GM19372 (cell line): ENCODE results near the gene LDHAL6A.

ENCODE experiments used
- ATAC-seq: cut with Tn5 transposase; IDR thresholded peaks from one replicate; pipeline ENCODE4 v1.9.1; 2021; ENCODE audit warnings: mild to moderate bottlenecking, low read depth, moderate library complexity; ENCODE audit not compliant: unreplicated experiment

The LDHAL6A gene

GRCh38 chr11:18490319-18490718 is 34.7 kb downstream of the LDHAL6A start:
- ATAC-seq, result no peak

- no peak for ATAC-seq
Observed at GRCh38 chr11:18490736-18491485, 35.3 kb downstream of the LDHAL6A start.

DNA sequence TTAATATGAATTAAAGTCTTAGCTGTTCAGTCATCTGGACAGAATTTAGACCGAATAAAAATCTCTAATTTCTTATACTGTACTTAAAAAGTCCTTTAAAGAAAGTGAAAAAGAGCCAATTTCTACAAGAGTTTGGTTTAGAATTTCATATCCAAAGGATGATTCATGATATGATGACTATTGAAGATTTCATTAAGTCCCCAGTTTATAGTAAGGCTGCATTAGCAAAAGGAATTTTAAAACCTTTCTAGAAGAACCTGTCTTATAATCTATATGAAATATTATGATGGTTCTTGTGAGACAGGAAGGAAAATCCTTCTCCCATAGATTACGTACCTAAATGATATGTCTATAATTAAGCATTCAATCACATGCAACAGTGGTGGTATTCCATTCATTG is 36.3 kb downstream of the LDHAL6A start:
- ATAC-seq, result no peak

GRCh38 chr11:18492888-18493287 is 37.2 kb downstream of the LDHAL6A start:
- ATAC-seq, result no peak

- no peak for ATAC-seq
Observed at GRCh38 chr11:18493310-18493709, 37.7 kb downstream of the LDHAL6A start.

DNA sequence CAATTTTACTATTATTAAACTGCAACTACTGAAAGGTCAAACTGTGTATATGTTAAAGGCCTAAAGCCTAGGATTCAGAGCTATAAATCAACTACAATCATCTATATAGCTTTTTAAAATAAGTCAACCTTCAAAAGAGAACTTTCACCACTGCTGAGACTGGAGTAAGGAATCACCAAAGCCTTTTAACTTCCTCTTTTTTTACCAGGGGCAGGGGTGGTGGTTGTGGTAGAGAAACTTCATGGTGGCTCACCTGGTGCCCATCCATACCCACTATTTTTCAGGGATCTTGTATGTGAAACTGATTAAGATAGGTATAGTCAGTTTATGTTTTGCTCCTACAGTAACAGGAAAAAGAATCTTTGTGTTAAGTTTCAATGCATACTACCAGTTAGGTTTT is 39.6 kb downstream of the LDHAL6A start:
- no peak for ATAC-seq

GRCh38 chr11:18495703-18496102 is 40.0 kb downstream of the LDHAL6A start:
- ATAC-seq, result no peak

- no peak for ATAC-seq
Observed at GRCh38 chr11:18498039-18498438, 42.4 kb downstream of the LDHAL6A start.

- ATAC-seq, result no peak
Observed at GRCh38 chr11:18501629-18502028, 46.0 kb downstream of the LDHAL6A start.

DNA sequence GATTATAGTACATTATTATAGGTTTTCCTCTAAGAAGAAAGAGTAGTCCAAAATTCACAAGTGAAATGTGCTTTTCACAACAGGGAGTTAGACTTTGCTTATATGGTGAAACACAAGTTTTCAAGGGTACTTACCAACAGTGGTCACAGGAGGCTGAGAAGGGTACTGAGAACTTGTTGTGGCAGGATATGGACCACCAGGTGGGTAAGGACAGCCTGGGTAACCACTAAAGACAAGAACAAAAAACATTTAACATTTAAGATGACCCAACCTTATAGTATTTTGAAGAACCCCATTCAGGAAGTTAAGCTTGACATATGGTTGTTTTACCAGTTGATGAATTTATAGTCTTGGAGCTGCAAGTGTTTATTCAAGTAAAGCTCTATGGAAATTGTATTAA is 46.7 kb downstream of the LDHAL6A start:
- ATAC-seq, result no peak

DNA sequence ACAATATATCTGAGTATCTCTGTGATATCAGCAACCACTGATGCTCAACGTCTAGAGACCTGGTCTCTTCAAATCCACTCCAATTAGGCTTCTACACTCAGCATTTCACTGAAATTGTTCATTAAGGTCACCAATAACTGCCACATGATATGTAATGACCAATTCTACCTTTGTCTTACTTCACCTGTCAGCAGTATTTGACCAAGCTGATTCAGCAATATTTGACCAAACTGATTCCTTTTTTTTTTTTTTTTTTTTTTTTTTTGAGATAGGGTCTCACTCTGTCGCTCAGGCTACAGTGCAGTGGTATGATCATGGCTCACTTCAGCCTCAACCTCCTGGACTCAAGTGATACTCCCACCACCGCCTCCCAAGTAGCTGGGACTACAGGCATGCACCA is 65.5 kb downstream of the LDHAL6A start:
- ATAC-seq, result no peak

- ATAC-seq, result no peak
Observed at GRCh38 chr11:18522388-18522787, 66.7 kb downstream of the LDHAL6A start.

DNA sequence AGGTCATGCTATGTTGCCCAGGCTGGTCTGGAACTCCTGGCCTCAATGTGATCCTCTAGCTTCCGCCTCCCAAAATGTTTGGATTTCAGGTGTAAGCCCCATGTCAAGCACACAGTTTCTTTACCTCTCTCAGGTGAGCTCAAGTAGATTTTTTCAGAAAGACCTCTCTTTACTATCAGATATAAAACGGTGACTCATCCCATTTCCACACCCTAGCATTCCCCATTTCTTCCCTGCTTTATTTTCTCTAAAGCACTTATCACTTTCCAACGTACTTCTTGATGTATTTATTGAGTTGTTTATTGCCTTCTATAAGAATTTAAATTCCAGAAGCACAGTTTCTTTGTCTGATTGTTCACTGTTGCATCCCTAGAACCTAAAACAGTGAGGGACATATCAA is 67.4 kb downstream of the LDHAL6A start:
- ATAC-seq, result no peak

- no peak for ATAC-seq
Observed at GRCh38 chr11:18524248-18524647, 68.6 kb downstream of the LDHAL6A start.

GRCh38 chr11:18526130-18526520 is 70.5 kb downstream of the LDHAL6A start:
- no peak for ATAC-seq

DNA sequence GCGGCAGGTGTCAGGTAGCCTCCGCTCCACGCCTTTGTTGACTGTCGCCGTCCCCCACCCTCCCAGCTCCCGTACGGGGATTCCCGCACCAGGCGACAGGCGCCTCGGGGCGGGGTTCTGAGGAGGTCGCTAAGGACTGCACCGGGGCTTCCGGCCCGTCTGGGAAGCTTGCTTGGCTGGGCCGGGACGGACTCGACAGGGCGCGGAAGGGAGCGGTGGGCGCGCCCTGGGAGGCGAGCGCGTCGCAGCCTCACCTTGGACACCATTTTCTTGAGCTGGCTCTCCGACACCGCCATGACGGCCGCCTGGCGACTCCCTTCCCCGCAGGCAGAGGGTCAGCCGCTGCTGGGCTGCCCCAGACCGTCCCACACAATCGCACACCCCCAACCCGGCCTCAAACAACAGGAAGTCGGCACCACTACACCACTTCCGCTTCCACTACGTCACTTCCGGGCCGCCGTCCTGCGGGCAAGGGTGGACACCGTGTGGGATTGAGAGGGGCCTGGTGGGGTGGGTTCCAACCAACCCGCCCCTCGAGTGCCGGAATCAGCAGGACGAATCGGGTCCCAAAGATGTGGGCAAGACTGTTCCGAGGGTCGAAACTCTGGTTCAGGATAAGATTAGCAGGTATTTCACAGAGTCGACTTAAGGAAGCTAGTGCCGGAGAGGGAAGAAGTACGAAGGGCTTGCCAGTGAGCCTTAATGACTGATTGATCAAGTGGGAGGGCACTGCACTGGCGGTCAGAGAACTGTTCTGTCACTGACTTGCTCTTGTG is 71.1 kb downstream of the LDHAL6A start, which contains the start of gene TSG101:
TSS of gene TSG101 (minus strand) at position 422 of the 776 bp plus-strand sequence. CDS start at position 296, 126 bp downstream.
- peak; percentile 94 for ATAC-seq

- no peak for ATAC-seq
Observed at GRCh38 chr11:18527512-18527911, 71.9 kb downstream of the LDHAL6A start.
